ENCODE results near the gene GK.
"Not testable (repeated sequence)": the region's sequence is repeated elsewhere in the genome, so short reads cannot be mapped to it uniquely, and the experiment has no call there.

The GK gene

GRCh38 chrX:30653415-30654131 is at the start of gene GK:
Gene GK, plus strand, starts transcription at chrX:30653423. Its CDS starts 115 bp downstream, at chrX:30653538.
- DNase-seq: peak; percentile 15 to 28

- DNase-seq: no peak
Observed at GRCh38 chrX:30607155-30607554, 46.1 kb upstream of the GK start.

- DNase-seq: no peak
Observed at GRCh38 chrX:30610026-30610425, 43.2 kb upstream of the GK start.

GRCh38 chrX:30612250-30612655 is 41.0 kb upstream of the GK start:
- DNase-seq: no peak

GRCh38 chrX:30613721-30614120 is 39.5 kb upstream of the GK start:
- DNase-seq: no peak

- no peak for DNase-seq
Observed at GRCh38 chrX:30615229-30615628, 38.0 kb upstream of the GK start.

- DNase-seq: no peak
Observed at GRCh38 chrX:30618160-30618765, 35.0 kb upstream of the GK start.

GRCh38 chrX:30620125-30620524 is 33.1 kb upstream of the GK start:
- no peak for DNase-seq

GRCh38 chrX:30620980-30621618 is 32.1 kb upstream of the GK start:
- DNase-seq: no peak

GRCh38 chrX:30622361-30622760 is 30.9 kb upstream of the GK start:
- no peak for DNase-seq

GRCh38 chrX:30626402-30626801 is 26.8 kb upstream of the GK start:
- DNase-seq: no peak

GRCh38 chrX:30627818-30628652 is 25.2 kb upstream of the GK start:
- no peak for DNase-seq

GRCh38 chrX:30634070-30634469 is 19.2 kb upstream of the GK start:
- not testable (repeated sequence) for DNase-seq

GRCh38 chrX:30635630-30636029 is 17.6 kb upstream of the GK start:
- DNase-seq: no peak

- DNase-seq: no peak
Observed at GRCh38 chrX:30637874-30638815, 15.1 kb upstream of the GK start.

- DNase-seq: not testable (repeated sequence)
Observed at GRCh38 chrX:30639702-30640101, 13.5 kb upstream of the GK start.

GRCh38 chrX:30642642-30643041 is 10.6 kb upstream of the GK start:
- DNase-seq: no peak

GRCh38 chrX:30643313-30643821 is 9.9 kb upstream of the GK start:
- DNase-seq: no peak

- no peak for DNase-seq
Observed at GRCh38 chrX:30649859-30650258, 3.4 kb upstream of the GK start.

GRCh38 chrX:30652527-30653414 is 452 bp upstream of the GK start:
- DNase-seq: peak; percentile 90 to 93

- DNase-seq: not testable (repeated sequence)
Observed at GRCh38 chrX:30654386-30654785, 1.2 kb downstream of the GK start.
